Muscle layer of colon (tissue), 2 donors: Measurements from ENCODE around the gene SLC2A2.

Source experiments
- H3K27ac ChIP-seq: one replicate; pipeline ENCODE4 v1.7.0; 2013; ENCODE audit warnings: low read depth, mild to moderate bottlenecking, low read length, moderate library complexity
- H3K27me3 ChIP-seq, 2 donors: one replicate each; pipeline ENCODE4 v1.7.0; 2013; ENCODE audit warnings: low read length in 2 of 2, mild to moderate bottlenecking in 2 of 2; ENCODE audit not compliant: insufficient read depth in 2 of 2, control insufficient read depth in 1 of 2
- H3K36me3 ChIP-seq: one replicate; pipeline ENCODE4 v1.7.0; 2013; ENCODE audit warnings: mild to moderate bottlenecking, low read length; ENCODE audit not compliant: insufficient read depth
- H3K4me1 ChIP-seq: one replicate; pipeline ENCODE4 v1.7.0; 2013; ENCODE audit warnings: mild to moderate bottlenecking, low read length; ENCODE audit not compliant: insufficient read depth
- H3K4me3 ChIP-seq, 2 donors: one replicate each; pipeline ENCODE4 v1.7.0; 2013; ENCODE audit warnings: low read length in 2 of 2, low read depth in 1 of 2, mild to moderate bottlenecking in 1 of 2, moderate library complexity in 1 of 2
- H3K9ac ChIP-seq: one replicate; pipeline ENCODE4 v1.7.0; 2013; ENCODE audit warnings: low read length
- H3K9me3 ChIP-seq: one replicate; pipeline ENCODE4 v1.7.0; 2013; ENCODE audit warnings: mild to moderate bottlenecking, low read length
- donor health status: abdominal sarcoma.
- donor health status: Adenocarcinoma of cecum.

The SLC2A2 gene

GRCh38 chr3:171028025-171028778 lies 1.7 kb upstream of the SLC2A2 start:
- Histone ChIP-seq H3K9ac (no peak overlapping the region), H3K4me3 (peak overlapping the region; percentile 38 to 52), H3K36me3 (no peaks in the 10 kb centered on the region), H3K27ac (no peak overlapping the region), H3K4me1 (peaks cover 4% of the 10 kb centered on the region), H3K9me3 (no peaks in the 10 kb centered on the region), H3K27me3 (no peaks in the 10 kb centered on the region)

- no peaks in the 10 kb centered on the region for H3K27me3 ChIP-seq
- H3K27ac ChIP-seq = no peak overlapping the region
- H3K9me3 ChIP-seq = no peaks in the 10 kb centered on the region
- no peaks in the 10 kb centered on the region for H3K36me3 ChIP-seq
- H3K4me1 ChIP-seq = no peaks in the 10 kb centered on the region
- H3K9ac ChIP-seq = no peak overlapping the region
- no peak overlapping the region for H3K4me3 ChIP-seq
Measured at GRCh38 chr3:171023566-171023965, 3.0 kb downstream of the SLC2A2 start.

- no peak overlapping the region for H3K4me3 ChIP-seq
Measured at GRCh38 chr3:171021377-171021776, 5.1 kb downstream of the SLC2A2 start.

GRCh38 chr3:171018156-171018935 lies 8.2 kb downstream of the SLC2A2 start:
- Histone ChIP-seq H3K36me3 (no peaks in the 10 kb centered on the region), H3K9ac (no peak overlapping the region), H3K4me3 (no peak overlapping the region), H3K27ac (no peak overlapping the region), H3K4me1 (no peaks in the 10 kb centered on the region), H3K9me3 (no peaks in the 10 kb centered on the region), H3K27me3 (no peaks in the 10 kb centered on the region)

More at GRCh38 chr3:171021377-171021776, 5.1 kb downstream of the SLC2A2 start:
- no peaks in the 10 kb centered on the region for H3K9me3 ChIP-seq
- no peaks in the 10 kb centered on the region for H3K27me3 ChIP-seq
- no peak overlapping the region for H3K9ac ChIP-seq
- no peaks in the 10 kb centered on the region for H3K4me1 ChIP-seq
- no peaks in the 10 kb centered on the region for H3K36me3 ChIP-seq
- H3K27ac ChIP-seq = no peak overlapping the region

DNA sequence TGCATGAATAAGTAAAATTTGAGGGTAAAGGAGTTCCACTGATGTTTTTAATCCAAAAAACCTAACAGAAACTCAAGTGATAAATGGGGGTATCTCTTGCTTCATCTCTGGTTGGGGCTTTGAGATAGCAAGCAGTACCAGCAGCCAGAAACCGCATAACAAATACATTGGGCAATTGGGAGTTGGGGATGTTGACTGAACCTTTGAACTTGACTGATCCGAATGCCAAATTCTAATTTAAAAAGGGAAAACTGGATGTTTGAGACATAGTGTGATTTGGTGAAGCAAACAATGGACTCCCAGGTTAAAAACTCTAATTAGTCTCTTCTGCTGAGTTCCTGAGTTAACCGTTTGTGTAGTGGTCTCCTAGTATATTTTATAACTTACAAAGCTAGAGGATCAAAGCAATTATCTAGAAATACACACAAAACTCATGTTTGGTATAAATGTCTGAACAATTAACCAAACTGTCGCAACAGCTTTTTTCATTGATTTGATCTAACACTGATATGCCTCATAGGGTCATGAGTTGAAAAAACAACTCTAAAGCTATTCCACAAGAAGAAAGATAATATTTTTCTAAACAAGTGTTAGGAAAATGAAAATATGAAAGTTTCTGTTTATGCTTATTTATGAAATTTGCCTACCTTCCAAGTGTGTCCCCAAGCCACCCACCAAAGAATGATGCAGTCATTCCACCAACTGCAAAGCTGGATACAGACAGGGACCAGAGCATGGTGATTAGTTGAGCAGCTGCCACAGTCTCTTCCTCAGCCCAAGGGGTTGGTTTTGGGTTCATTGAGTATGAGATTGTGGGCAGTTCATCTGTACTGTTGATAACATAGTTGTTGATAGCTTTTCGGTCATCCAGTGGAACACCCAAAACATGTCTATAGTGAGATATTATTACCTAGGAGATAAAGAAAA lies 12.4 kb downstream of the SLC2A2 start:
- Histone ChIP-seq H3K27ac (no peak overlapping the region), H3K4me1 (no peaks in the 10 kb centered on the region), H3K36me3 (no peaks in the 10 kb centered on the region), H3K9ac (no peak overlapping the region), H3K9me3 (no peaks in the 10 kb centered on the region), H3K27me3 (no peaks in the 10 kb centered on the region), H3K4me3 (no peak overlapping the region)

DNA sequence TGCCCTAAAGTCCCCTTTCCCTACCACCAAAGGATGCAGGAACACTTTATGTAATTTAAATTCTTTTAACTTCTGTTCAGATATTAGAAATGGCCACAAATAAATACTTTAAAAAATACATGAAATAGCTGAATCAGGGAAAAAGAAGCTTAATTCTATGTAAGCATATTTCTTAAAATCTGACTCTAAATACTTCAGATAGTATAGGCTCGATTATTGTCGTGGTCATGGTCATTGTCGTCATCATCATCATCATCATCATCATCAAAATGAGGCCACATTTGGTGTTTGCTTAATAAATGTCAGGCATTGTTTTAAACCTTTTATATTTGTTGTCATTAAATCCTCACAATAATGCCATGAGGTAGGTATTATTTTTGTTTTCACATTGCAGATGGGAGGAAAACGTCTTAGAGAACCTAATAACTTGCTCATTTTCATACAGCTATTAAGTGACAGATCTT lies 14.6 kb downstream of the SLC2A2 start:
- Histone ChIP-seq H3K9ac (no peak overlapping the region), H3K4me1 (no peaks in the 10 kb centered on the region), H3K9me3 (no peaks in the 10 kb centered on the region), H3K27me3 (no peaks in the 10 kb centered on the region), H3K36me3 (no peaks in the 10 kb centered on the region), H3K27ac (no peak overlapping the region), H3K4me3 (no peak overlapping the region)

GRCh38 chr3:171011109-171011872 lies 15.2 kb downstream of the SLC2A2 start:
- H3K9me3 ChIP-seq = no peaks in the 10 kb centered on the region
- H3K4me1 ChIP-seq = no peaks in the 10 kb centered on the region
- H3K27me3 ChIP-seq = no peaks in the 10 kb centered on the region
- no peaks in the 10 kb centered on the region for H3K36me3 ChIP-seq
- H3K4me3 ChIP-seq = no peak overlapping the region
- H3K9ac ChIP-seq = no peak overlapping the region
- H3K27ac ChIP-seq = no peak overlapping the region

- no peaks in the 10 kb centered on the region for H3K4me1 ChIP-seq
- H3K9me3 ChIP-seq = no peaks in the 10 kb centered on the region
- H3K36me3 ChIP-seq = no peaks in the 10 kb centered on the region
- no peak overlapping the region for H3K9ac ChIP-seq
- H3K27ac ChIP-seq = no peak overlapping the region
- H3K27me3 ChIP-seq = no peaks in the 10 kb centered on the region
- H3K4me3 ChIP-seq = no peak overlapping the region
Measured at GRCh38 chr3:171007316-171007715, 19.2 kb downstream of the SLC2A2 start.

DNA sequence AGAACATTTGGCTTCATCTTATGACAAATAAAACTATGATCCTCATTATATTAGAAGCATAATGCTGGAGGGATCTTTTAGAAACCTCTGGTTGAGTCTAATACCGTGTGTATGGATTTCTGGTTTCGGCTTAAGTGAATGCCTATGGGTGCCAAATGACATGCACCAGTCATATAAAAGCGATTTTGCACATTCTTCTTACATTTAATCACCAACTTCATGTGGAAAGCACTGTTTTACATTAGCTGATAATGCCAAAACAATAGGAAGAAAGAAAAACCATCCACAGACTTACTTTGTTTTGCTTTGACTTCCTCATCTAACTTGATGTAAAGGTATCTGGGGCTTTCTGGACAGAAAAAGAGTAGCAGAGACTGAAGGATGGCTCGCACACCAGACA lies 20.9 kb downstream of the SLC2A2 start:
- Histone ChIP-seq H3K27me3 (no peaks in the 10 kb centered on the region), H3K9me3 (no peaks in the 10 kb centered on the region), H3K4me1 (no peaks in the 10 kb centered on the region), H3K27ac (no peak overlapping the region), H3K4me3 (no peak overlapping the region), H3K36me3 (no peaks in the 10 kb centered on the region), H3K9ac (no peak overlapping the region)

DNA sequence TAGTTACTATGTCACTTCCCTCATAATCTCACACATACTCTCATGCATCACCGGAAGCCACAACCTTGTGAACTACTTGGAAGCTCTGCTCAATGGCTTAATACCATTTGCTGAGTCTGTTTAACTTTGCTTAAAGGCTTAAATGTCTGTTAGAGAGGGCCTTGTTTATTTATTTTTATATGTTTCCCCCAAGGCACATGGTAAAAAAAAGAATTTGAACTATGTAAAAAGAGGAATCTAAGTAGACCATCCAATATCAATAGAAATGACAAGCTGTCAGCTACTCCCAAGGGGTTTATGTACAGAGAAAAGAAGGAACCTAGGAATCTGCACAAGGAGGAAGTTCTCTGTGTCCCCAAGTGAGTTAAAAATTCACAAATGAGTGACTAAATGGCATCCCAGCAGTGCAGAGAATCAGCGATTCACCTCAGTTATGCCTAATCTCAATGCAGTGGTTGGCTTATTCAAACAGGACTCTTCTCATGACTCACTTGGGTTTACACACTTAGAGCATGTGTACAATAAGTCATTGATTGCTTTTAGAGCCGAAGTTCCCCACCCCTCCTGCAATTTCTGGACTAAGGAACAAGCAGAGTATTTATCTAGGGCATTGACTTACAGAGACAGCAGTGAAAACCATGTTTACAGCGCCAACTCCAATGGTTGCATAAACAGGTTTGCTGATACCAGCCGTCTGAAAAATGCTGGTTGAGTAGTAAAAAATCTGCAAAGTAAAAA lies 24.4 kb downstream of the SLC2A2 start:
- no peak overlapping the region for H3K4me3 ChIP-seq
- H3K4me1 ChIP-seq = peaks cover 15% of the 10 kb centered on the region
- no peaks in the 10 kb centered on the region for H3K27me3 ChIP-seq
- H3K9ac ChIP-seq = no peak overlapping the region
- H3K9me3 ChIP-seq = no peaks in the 10 kb centered on the region
- no peak overlapping the region for H3K27ac ChIP-seq
- H3K36me3 ChIP-seq = no peaks in the 10 kb centered on the region
